ENCODE measurements around the gene WTIP. TPM values are rescaled to one million over a fixed set of nuclear protein-coding genes. Genes with fewer than 3 reads are reported as not detected.

WTIP gene
- total RNA-seq, 1 experiment from 2014 or later = 32.5 TPM

GRCh38 chr19:34523408-34523807 is 41.9 kb downstream of the WTIP start:
- Histone ChIP-seq H2BK5ac (ENCODE audit: insufficient read length, low read length) (no peak overlapping the region), H3K4ac (ENCODE audit: low read depth, low read length) (no peak overlapping the region), H3K18ac (ENCODE audit: insufficient read length, low read depth, low read length) (no peak overlapping the region), H3K4me2 (ENCODE audit: insufficient read depth, insufficient read length, low read length) (no peak overlapping the region), H4K20me1 (ENCODE audit: control insufficient read depth, insufficient read depth, insufficient read length) (no peaks in the 10 kb centered on the region), H4K5ac (ENCODE audit: insufficient read length, low read depth, low read length) (no peak overlapping the region), H3K27me3 (ENCODE audit: insufficient read depth, low read length) (no peaks in the 10 kb centered on the region), H2AFZ (ENCODE audit: low read length) (no peak overlapping the region), H2BK15ac (ENCODE audit: low read depth, low read length) (no peak overlapping the region), H3K79me2 (ENCODE audit: insufficient read depth, low read length) (no peaks in the 10 kb centered on the region), H3K23ac (ENCODE audit: insufficient read length, low read depth, low read length) (no peak overlapping the region), H2BK120ac (ENCODE audit: low read depth, low read length, poor library complexity, severe bottlenecking) (no peak overlapping the region), H3K79me1 (ENCODE audit: insufficient read depth, low read depth, low read length, poor library complexity, severe bottlenecking) (no peaks in the 10 kb centered on the region), H2BK20ac (ENCODE audit: low read depth, low read length, poor library complexity, severe bottlenecking) (no peak overlapping the region), H3K14ac (ENCODE audit: insufficient read depth, low read length) (no peak overlapping the region), H3T11ph (ENCODE audit: low read length) (no peak overlapping the region), H3K9ac (ENCODE audit: extremely low read depth, insufficient read length, low read length) (no peak overlapping the region), H3K27ac (ENCODE audit: insufficient read length, low read depth, low read length) (no peak overlapping the region), H3K23me2 (ENCODE audit: insufficient read length, low read depth, low read length, poor library complexity, severe bottlenecking) (no peaks in the 10 kb centered on the region), H2BK12ac (ENCODE audit: insufficient read length, low read depth, low read length) (no peak overlapping the region), H4K8ac (replicated peaks; ENCODE audit: insufficient read length, low read depth, low read length) (no peak overlapping the region), H3K9me3 (ENCODE audit: control insufficient read depth, low read depth, low read length) (peaks cover 5% of the 10 kb centered on the region), H4K91ac (ENCODE audit: insufficient read length, low read depth, low read length) (no peak overlapping the region), H3K56ac (ENCODE audit: insufficient read length, low read depth, low read length) (no peak overlapping the region), H3K4me1 (ENCODE audit: insufficient read depth, low read length) (no peaks in the 10 kb centered on the region), H2AK5ac (ENCODE audit: insufficient read length, low read length) (no peak overlapping the region)
- H3K9me3 Mint-ChIP-seq = peaks cover 30 to 67% of the 10 kb centered on the region in 2 experiments
- H3K4me3 Mint-ChIP-seq = no peak overlapping the region
- no CpG with 5 or more reads among the region's 1 CpG for WGBS (ENCODE audit: extremely low coverage, insufficient read length, low lambda C conversion rate)
- no peak overlapping the region for H3K27ac Mint-ChIP-seq
- TF ChIP-seq, protein P1, sequence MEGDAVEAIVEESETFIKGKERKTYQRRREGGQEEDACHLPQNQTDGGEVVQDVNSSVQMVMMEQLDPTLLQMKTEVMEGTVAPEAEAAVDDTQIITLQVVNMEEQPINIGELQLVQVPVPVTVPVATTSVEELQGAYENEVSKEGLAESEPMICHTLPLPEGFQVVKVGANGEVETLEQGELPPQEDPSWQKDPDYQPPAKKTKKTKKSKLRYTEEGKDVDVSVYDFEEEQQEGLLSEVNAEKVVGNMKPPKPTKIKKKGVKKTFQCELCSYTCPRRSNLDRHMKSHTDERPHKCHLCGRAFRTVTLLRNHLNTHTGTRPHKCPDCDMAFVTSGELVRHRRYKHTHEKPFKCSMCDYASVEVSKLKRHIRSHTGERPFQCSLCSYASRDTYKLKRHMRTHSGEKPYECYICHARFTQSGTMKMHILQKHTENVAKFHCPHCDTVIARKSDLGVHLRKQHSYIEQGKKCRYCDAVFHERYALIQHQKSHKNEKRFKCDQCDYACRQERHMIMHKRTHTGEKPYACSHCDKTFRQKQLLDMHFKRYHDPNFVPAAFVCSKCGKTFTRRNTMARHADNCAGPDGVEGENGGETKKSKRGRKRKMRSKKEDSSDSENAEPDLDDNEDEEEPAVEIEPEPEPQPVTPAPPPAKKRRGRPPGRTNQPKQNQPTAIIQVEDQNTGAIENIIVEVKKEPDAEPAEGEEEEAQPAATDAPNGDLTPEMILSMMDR (conservative IDR thresholded peaks at IDR 0.05) = no peak
- H3K27me3 Mint-ChIP-seq (ENCODE audit: low read depth) = peaks cover 9% of the 10 kb centered on the region
- no peaks in the 10 kb centered on the region for H3K4me1 Mint-ChIP-seq
- H3K36me3 Mint-ChIP-seq (ENCODE audit: insufficient read depth in 1 of 3, low read depth in 3 of 3) = no peaks in the 10 kb centered on the region
- no peak for DNase-seq

All from H9 (cell line).